HT-29 (cell line): Measurements from ENCODE around the gene DNAI7. TPM values are rescaled to one million over a fixed set of nuclear protein-coding genes. Genes with fewer than 3 reads are reported as not detected.

Experiments used
- DNase-seq: peaks from one replicate; pipeline ENCODE4 v3.0.0-alpha.2; 2015; ENCODE audit warnings: low spot score
- total RNA-seq: library from RNA; depleted of rRNA; stranded (reverse); fragments of >200 nt; shearing (Covaris generic); gene quantifications from 2 replicates; pipeline ENCODE4 v1.2.3, GENCODE V29; 2014; rRNA removed

DNAI7 gene
- total RNA-seq, 1 experiment from 2014 or later: not detected

- DNase-seq: no peak
Observed at GRCh38 chr12:25100194-25101091, 94.5 kb downstream of the DNAI7 start.

DNA sequence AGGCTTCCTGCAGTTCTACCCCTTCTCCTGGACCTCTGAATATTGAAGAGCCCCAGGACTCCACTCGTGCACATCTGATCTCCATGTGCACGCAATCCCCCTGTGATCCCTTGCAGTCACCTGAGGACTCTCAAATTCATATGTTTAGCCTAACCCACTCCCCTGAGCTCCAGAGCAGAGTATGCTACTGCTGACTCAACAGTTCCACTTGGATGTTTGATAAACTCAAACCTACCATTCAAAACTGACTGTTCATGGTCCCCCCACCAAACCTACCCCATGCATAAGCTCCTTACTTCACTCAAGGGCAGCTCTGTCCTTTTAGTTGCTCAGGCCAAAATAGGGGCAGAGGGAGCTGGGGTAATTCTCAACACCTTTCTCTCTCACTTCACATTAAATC lies 96.0 kb downstream of the DNAI7 start:
- DNase-seq: no peak

DNA sequence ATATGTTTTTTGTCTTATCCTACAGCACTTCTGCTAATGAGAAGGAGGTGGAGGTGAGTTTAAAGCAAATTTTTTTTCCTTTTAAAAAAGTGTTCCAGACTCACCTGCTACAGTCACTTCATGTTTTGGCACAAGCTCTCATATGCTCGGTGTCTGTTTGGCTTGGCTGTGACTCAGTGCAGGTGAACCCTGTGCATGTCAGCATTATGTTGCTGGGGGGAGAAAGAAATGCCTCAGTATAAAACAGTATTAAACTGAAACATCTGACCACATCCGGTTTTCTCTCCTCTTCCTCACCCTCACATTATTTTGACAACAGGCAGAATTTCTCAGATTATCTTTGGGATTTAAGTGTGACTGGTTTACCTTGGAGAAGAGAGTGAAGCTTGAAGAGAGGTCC lies 105.2 kb downstream of the DNAI7 start:
- DNase-seq: no peak

DNA sequence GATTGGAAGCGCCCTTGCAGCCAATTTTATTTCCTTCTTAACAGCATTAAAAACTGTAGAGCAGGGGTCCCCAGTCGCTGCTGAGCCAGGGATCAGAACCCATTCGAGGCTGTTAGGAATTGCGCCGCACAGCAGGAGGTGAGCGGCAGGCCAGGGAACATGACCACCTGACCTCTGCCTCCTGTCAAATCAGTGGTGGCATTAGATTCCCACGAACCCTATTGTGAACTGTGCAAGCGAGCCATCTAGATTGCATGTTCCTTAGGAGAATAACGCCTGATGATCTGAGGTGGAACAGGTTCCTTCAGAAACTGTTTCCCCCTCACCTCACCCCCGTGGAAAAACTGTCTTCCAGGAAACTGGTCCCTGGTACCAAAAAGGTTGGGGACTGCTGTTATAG lies 107.4 kb downstream of the DNAI7 start:
- no peak for DNase-seq

DNA sequence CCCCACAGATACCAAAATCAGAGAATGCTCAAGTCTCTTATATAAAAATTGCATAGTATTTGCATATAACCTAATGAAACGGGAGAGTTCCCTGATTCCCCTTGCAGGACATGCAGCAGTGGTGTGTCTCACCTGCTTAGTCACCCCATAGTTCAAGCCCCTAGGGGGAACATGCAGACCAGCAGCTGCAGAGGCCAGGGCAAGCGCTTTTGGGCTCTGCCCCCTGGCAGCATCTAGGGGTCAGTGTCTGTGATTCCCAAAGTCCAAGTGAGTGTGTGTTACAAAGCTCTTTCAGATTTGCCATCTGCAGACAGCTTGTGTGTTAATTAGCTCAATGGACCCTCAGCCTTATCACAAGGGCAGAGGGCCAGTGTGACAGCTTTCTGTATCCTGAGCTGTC lies 110.1 kb downstream of the DNAI7 start:
- DNase-seq: no peak

DNA sequence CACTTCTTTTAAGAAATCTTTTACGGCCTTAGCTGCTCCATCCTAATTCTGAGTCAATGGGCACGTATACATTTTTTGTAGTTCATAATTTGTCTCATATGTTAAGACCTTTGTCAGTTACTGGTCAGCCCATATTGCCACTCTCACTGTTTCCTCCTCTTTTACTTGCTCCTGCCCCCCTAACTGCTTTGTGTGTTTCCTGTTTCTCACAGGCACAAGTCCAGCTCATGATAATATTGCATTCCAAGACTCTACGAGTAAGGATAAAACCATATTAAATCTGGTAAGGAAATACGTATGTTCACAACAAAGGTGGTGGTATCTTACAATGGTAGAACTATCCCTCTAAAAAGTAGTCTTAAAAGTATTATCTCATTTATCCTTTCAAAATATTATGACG lies 111.7 kb downstream of the DNAI7 start:
- DNase-seq: no peak

- no peak for DNase-seq
Observed at GRCh38 chr12:25082628-25083027, 112.3 kb downstream of the DNAI7 start.

- no peak for DNase-seq
Observed at GRCh38 chr12:25079393-25079792, 115.6 kb downstream of the DNAI7 start.

GRCh38 chr12:25074954-25075353 lies 120.0 kb downstream of the DNAI7 start:
- DNase-seq: no peak

GRCh38 chr12:25074113-25074512 lies 120.8 kb downstream of the DNAI7 start:
- no peak for DNase-seq

- no peak for DNase-seq
Observed at GRCh38 chr12:25072906-25073650, 121.9 kb downstream of the DNAI7 start.

DNA sequence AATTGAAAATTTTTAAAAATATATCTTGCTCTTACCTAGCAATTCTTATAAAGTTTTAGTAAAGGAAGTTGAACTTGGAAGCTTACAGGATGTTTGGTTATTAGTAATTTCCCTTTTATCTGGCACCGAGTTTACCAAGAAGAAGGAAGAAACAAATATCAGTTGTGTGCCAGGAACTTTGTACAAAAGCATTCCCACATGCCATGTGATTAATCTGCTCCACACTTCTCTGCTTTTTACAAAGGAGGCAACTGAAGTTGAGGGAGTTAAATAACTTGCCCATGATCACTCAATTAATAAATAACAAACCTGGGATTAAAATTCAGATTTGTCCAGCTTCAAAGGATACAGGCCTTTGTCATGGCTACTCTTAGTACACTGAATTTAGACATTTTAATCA lies 123.6 kb downstream of the DNAI7 start:
- DNase-seq: no peak

GRCh38 chr12:25069224-25069623 lies 125.7 kb downstream of the DNAI7 start:
- no peak for DNase-seq

- no peak for DNase-seq
Observed at GRCh38 chr12:25065035-25065434, 129.9 kb downstream of the DNAI7 start.

- no peak for DNase-seq
Observed at GRCh38 chr12:25063873-25064628, 130.9 kb downstream of the DNAI7 start.

DNA sequence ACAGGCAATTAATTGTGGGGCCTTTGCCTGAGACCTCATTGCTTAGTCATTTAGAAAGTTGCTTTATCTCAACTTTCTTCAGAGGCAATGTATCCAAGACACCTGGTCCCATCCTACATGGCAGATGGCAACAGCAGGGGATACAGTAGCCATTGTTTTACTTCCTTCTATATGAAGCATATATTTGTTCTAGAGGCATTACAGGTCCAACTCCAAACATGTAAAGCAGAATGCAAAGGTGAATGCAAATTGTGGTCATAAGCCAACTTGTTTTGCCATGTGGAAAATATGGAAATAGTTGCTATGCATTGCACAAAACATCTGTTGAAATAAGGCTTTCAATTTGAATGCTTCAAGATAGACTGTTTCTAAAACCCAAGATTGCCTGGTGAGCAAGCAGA lies 136.3 kb downstream of the DNAI7 start:
- no peak for DNase-seq

Other genes starting within 250 kb of the DNAI7 start
- not detected in 2 replicates for gene BCAT1, start 246.1 kb downstream of the DNAI7 start, total RNA-seq
- gene ETFRF1, start 77 bp upstream of the DNAI7 start, total RNA-seq: 1.3 and 2.5 TPM in 2 replicates
- 8.2 and 10.2 TPM in 2 replicates for gene KRAS, start 55.8 kb upstream of the DNAI7 start, total RNA-seq